Activated naive CD8-positive, alpha-beta T cell treated with anti-CD3 and anti-CD28 coated beads, Interleukin-2, amount 50 U/mL, for 24 hours (primary cell): ENCODE results near the gene CD1D.
A peak's percentile ranks its signal among the peaks of the same experiment; 100 is the strongest.
"Not testable (repeated sequence)": the region's sequence is repeated elsewhere in the genome, so short reads cannot be mapped to it uniquely, and the experiment has no call there.

ENCODE experiments used
- ATAC-seq: fragments of 150-1000 bp; cut with Tn5 transposase; one replicate; pipeline ENCODE4 v1.10.0; 2021
- DNase-seq: peaks from one replicate; pipeline ENCODE4 v3.0.0; 2021
- H3K27ac Mint-ChIP-seq: one replicate; pipeline ENCODE4 v1.8.0; 2021; ENCODE audit warnings: mild to moderate bottlenecking, mixed read lengths
- H3K27me3 Mint-ChIP-seq: one replicate; pipeline ENCODE4 v1.8.0; 2021; ENCODE audit warnings: mixed read lengths
- H3K36me3 Mint-ChIP-seq: one replicate; pipeline ENCODE4 v1.8.0; 2021; ENCODE audit warnings: low read depth, mixed read lengths
- H3K4me1 Mint-ChIP-seq: one replicate; pipeline ENCODE4 v1.8.0; 2021; ENCODE audit warnings: mixed read lengths
- H3K4me3 Mint-ChIP-seq: one replicate; pipeline ENCODE4 v1.8.0; 2021; ENCODE audit warnings: mild to moderate bottlenecking, moderate library complexity, mixed read lengths
- H3K9me3 Mint-ChIP-seq: one replicate; pipeline ENCODE4 v1.8.0; 2021; ENCODE audit warnings: mixed read lengths

The CD1D gene

DNA sequence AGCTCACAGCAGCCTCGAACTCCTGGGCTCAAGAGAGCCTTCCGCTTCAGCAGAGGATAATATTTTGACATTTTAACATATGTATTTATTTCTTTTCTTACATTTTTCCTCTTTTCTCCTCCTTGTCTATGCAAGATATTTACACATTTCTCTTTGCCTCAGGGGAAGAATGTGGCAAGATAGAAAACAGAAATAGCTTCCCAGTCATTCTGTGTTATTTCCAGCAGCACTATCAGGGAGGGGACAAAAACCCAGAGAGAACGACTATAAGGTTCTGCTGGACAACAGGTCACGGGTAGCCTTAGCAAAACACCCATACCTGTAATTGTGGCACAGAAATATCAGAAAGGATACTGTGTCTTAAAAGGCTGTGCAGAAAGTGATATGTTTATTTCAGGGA is 7.9 kb downstream of the CD1D start:
- Mint-ChIP-seq H3K4me1 (no peaks in the 10 kb centered on the region), H3K36me3 (no peaks in the 10 kb centered on the region), H3K27me3 (peaks cover 19% of the 10 kb centered on the region), H3K27ac (no peak overlapping the region), H3K4me3 (no peak overlapping the region), H3K9me3 (no peaks in the 10 kb centered on the region)
- ATAC-seq (no peak), DNase-seq (no peak)

DNA sequence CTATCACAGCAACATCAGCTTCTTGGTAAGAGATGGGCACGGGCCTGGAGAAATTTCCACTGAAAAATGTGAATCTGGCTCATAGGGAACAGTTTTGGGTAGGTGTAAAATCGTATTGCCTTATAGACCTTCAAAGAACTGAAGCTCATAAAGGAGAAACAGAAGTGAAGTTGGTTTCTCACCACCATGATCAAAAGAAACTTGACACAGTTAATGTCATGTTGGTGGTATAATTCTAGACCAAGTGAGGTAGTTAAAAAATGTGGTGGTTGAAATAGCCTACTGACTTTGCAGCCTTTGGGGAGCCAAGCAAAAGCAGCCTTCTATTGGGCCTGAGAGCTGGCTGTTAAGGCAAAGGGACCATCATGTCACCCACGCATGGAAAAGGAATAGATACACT is 8.9 kb downstream of the CD1D start:
- ATAC-seq: no peak
- Mint-ChIP-seq H3K27me3 (peaks cover 15% of the 10 kb centered on the region), H3K4me1 (no peaks in the 10 kb centered on the region)

DNA sequence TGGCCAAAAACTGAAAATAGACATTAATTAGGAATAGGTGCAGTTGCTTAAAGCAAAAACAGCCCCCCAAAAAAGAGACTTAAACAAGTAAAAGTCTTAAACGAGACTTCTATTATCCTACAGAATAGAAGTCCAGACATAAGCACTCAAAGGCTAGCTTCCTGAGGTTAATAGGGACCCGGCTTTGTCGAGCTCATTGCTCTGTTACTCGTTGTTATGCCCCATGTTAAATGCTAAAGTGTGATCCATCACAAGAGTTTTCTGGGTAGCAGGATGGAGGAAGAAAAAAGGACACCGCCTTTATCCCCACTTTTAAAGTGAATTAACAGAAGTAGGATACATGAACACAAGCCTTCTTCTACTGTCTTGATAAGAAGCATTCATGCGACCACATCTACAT is 10.6 kb downstream of the CD1D start:
- DNase-seq (no peak), ATAC-seq (no peak)
- Mint-ChIP-seq H3K36me3 (no peaks in the 10 kb centered on the region), H3K9me3 (no peaks in the 10 kb centered on the region), H3K4me3 (no peak overlapping the region), H3K27ac (no peak overlapping the region), H3K27me3 (peaks cover 15% of the 10 kb centered on the region), H3K4me1 (no peaks in the 10 kb centered on the region)

More for the DNA sequence above, 8.9 kb downstream of the CD1D start:
- Mint-ChIP-seq H3K27ac (no peak overlapping the region), H3K36me3 (no peaks in the 10 kb centered on the region), H3K9me3 (no peaks in the 10 kb centered on the region), H3K4me3 (no peak overlapping the region)
- no peak for DNase-seq

DNA sequence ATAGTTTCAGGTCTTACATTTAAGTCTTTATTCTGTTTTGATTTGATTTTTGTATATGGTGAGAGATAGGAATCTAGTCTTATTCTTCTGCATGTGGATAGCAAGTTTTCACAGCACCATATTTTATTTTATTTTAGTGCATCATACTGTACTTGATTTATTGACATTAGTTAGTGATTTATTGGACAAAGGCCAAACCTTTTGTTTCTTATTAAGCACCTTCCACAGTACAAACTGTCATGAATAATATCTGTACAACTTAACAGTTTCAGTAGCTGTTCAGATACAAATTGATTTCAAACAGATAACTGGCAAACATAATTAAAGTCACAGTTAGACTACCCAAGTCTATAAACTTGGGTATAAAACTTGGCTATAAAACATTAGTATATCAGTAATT is 15.8 kb downstream of the CD1D start:
- Mint-ChIP-seq H3K27ac (no peak overlapping the region), H3K4me1 (no peaks in the 10 kb centered on the region), H3K4me3 (no peak overlapping the region), H3K36me3 (no peaks in the 10 kb centered on the region), H3K9me3 (no peaks in the 10 kb centered on the region), H3K27me3 (peaks cover 17% of the 10 kb centered on the region)
- no peak for ATAC-seq
- DNase-seq: no peak

- Mint-ChIP-seq H3K4me1 (peaks cover 12% of the 10 kb centered on the region), H3K9me3 (no peaks in the 10 kb centered on the region), H3K36me3 (no peaks in the 10 kb centered on the region), H3K27me3 (peaks cover 31% of the 10 kb centered on the region), H3K27ac (no peak overlapping the region), H3K4me3 (no peak overlapping the region)
- DNase-seq (no peak), ATAC-seq (no peak)
These were observed 19.2 kb downstream of the CD1D start for GRCh38 chr1:158199849-158200248.

- Mint-ChIP-seq H3K36me3 (no peaks in the 10 kb centered on the region), H3K4me1 (peaks cover 12% of the 10 kb centered on the region), H3K4me3 (no peak overlapping the region), H3K27ac (no peak overlapping the region), H3K9me3 (no peaks in the 10 kb centered on the region), H3K27me3 (peaks cover 38% of the 10 kb centered on the region)
- DNase-seq: no peak
- ATAC-seq: no peak
These were observed 19.8 kb downstream of the CD1D start for GRCh38 chr1:158200527-158200926.

DNA sequence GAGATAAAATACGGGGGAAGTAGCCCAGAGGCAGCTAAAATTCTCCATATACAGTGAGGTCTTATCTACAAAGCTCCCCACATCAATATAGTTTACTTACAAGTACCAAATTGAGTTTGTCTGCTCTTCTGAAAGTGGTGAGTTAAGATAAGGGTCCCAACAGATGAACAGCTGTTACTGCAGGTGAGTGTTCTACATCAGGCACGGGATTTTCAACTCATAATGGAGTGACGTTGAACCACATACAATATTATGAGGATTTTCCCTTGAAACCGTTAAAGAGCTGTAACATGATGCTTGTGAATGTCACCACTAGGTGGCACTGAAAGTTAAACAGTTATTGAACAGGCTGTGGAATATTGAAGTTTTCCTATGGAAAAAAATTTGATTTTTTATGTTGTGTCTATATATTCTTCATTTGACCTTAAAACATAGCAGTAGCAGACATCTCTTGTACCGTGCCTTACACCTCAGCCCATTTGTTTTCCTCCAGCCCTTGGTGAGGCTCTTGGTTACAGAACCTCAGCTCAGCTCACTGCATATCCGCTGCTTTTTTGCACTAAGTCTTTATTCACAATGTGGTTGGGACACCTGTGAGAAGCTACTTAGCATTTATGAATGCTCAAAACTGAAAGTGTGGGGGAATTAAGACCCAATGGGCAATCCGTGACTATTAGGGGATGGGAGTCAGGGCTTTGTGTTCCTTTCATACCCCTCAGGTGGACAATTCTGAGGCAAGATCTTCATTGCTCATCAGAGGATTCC is 23.2 kb downstream of the CD1D start:
- H3K4me3 Mint-ChIP-seq: no peak overlapping the region
- peaks cover 29% of the 10 kb centered on the region for H3K27me3 Mint-ChIP-seq
- no peak overlapping the region for H3K27ac Mint-ChIP-seq
- ATAC-seq (peak; percentile 80), DNase-seq (no peak)
- no peaks in the 10 kb centered on the region for H3K36me3 Mint-ChIP-seq
- no peaks in the 10 kb centered on the region for H3K9me3 Mint-ChIP-seq
- H3K4me1 Mint-ChIP-seq: peaks cover 12% of the 10 kb centered on the region

- no peak overlapping the region for H3K4me3 Mint-ChIP-seq
- H3K27me3 Mint-ChIP-seq: peaks cover 30% of the 10 kb centered on the region
- DNase-seq (no peak), ATAC-seq (no peak)
- no peaks in the 10 kb centered on the region for H3K36me3 Mint-ChIP-seq
- H3K27ac Mint-ChIP-seq: no peak overlapping the region
- no peaks in the 10 kb centered on the region for H3K9me3 Mint-ChIP-seq
- peaks cover 12% of the 10 kb centered on the region for H3K4me1 Mint-ChIP-seq
These were observed 23.7 kb downstream of the CD1D start for GRCh38 chr1:158204458-158204827.

- Mint-ChIP-seq H3K4me1 (peaks cover 9% of the 10 kb centered on the region), H3K9me3 (no peaks in the 10 kb centered on the region), H3K36me3 (no peaks in the 10 kb centered on the region), H3K27ac (no peak overlapping the region), H3K27me3 (peaks cover 38% of the 10 kb centered on the region), H3K4me3 (no peak overlapping the region)
- ATAC-seq: no peak
- no peak for DNase-seq
These were observed 28.0 kb downstream of the CD1D start for GRCh38 chr1:158208586-158209116.

DNA sequence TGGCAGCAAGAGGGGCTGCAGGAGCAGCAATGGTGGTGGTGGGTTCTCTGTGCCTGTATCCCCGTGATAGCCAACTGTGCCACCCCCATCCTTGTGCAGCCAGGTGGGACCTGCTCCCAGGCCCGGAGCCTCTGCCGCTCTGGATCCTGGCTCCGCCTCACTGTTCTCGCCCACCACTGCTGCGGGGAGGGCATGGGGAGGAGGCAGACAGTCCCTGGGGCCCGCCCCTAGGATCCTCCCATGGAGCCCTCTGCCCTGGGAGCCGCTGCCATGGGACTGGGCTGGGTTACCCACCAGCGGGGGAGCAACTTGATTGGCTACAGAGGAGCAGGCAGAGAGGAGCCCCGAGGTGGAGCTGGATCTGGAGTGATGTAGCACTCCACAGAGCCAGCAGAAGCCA is 31.6 kb downstream of the CD1D start:
- ATAC-seq: no peak
- no peaks in the 10 kb centered on the region for H3K36me3 Mint-ChIP-seq

DNA sequence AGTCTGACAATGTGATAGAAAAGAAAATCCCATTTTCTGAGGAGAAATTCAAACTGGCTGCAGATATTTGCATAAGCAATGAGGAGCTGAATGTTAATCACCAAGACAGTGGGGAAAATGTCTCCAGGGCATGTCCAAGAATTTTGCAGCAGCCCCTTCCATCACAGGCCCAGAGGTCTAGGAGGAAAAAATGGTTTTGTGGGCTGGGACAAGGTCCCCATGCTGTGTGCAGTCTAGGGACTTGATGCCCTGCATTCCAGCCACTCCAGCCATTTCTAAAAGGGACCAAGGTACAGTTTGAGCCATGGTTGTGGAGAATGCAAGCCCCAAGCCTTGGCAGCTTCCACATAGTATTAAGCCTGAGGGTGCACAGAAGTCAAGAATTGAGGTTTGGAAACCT is 42.8 kb downstream of the CD1D start:
- peaks cover 12% of the 10 kb centered on the region for H3K9me3 Mint-ChIP-seq
- not testable (repeated sequence) for H3K4me3 Mint-ChIP-seq, H3K36me3 Mint-ChIP-seq

More for the DNA sequence above, 31.6 kb downstream of the CD1D start:
- Mint-ChIP-seq H3K9me3 (no peaks in the 10 kb centered on the region), H3K27ac (no peak overlapping the region), H3K4me3 (no peak overlapping the region), H3K4me1 (no peaks in the 10 kb centered on the region), H3K27me3 (peaks cover 23% of the 10 kb centered on the region)
- DNase-seq: no peak

GRCh38 chr1:158227904-158228623 is 47.4 kb downstream of the CD1D start:
- Mint-ChIP-seq H3K27me3 (peaks cover 35% of the 10 kb centered on the region), H3K9me3 (peaks cover 18% of the 10 kb centered on the region), H3K36me3 (peaks cover 6% of the 10 kb centered on the region), H3K27ac (no peak overlapping the region), H3K4me3 (no peak overlapping the region), H3K4me1 (no peaks in the 10 kb centered on the region)
- no peak for DNase-seq
- ATAC-seq: no peak

More for the DNA sequence above, 42.8 kb downstream of the CD1D start:
- peaks cover 26% of the 10 kb centered on the region for H3K27me3 Mint-ChIP-seq
- not testable (repeated sequence) for H3K27ac Mint-ChIP-seq, DNase-seq, ATAC-seq, H3K4me1 Mint-ChIP-seq
